ENCODE results near the gene ALKBH4.

The ALKBH4 gene

DNA sequence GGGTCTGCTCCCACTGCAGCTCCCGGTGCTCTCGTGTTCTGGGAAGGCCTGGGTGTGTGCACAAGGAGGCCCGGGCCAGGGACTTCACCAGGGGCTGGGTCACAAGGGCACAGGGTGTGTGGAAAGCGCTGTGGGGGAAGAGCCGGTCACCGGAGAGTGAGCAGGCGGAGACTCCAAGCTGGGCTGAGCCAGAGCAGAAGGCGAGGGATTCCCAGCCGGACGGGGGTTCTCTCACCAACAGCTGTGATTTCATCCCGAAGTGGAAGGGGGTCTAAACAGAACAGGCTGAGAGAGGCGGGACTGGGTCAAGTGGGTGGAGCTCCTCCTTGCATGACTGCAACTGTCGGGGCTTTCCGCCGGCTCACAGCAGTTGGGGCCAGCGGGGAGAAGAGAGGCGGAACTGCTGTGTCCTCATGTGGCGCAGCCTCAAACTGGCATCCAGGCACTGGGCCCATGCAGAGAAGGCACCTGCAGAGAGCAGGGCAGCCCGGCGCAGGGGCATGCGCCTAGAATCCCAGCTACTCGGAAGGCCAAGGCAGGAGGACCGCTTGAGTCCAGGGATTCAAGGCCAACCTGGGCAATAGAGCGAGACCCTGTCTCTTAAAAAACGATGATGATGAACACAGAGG lies 38.9 kb downstream of the ALKBH4 start:
- TF ChIP-seq, protein P1, sequence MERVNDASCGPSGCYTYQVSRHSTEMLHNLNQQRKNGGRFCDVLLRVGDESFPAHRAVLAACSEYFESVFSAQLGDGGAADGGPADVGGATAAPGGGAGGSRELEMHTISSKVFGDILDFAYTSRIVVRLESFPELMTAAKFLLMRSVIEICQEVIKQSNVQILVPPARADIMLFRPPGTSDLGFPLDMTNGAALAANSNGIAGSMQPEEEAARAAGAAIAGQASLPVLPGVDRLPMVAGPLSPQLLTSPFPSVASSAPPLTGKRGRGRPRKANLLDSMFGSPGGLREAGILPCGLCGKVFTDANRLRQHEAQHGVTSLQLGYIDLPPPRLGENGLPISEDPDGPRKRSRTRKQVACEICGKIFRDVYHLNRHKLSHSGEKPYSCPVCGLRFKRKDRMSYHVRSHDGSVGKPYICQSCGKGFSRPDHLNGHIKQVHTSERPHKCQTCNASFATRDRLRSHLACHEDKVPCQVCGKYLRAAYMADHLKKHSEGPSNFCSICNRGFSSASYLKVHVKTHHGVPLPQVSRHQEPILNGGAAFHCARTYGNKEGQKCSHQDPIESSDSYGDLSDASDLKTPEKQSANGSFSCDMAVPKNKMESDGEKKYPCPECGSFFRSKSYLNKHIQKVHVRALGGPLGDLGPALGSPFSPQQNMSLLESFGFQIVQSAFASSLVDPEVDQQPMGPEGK (CRISPR knock-in tag; IDR thresholded peaks at IDR 0.05; ENCODE audit: borderline replicate concordance): no peak
- TF ChIP-seq ARNTL (CRISPR knock-in tag; IDR thresholded peaks at IDR 0.05; ENCODE audit: borderline replicate concordance, low read depth) (no peak), ZFP30 (CRISPR knock-in tag; IDR thresholded peaks at IDR 0.05) (no peak), ESRRG (CRISPR knock-in tag; IDR thresholded peaks at IDR 0.05) (no peak), TCF4 (CRISPR knock-in tag; IDR thresholded peaks at IDR 0.05; ENCODE audit: borderline replicate concordance) (no peak), ZNF8 (CRISPR knock-in tag; IDR thresholded peaks at IDR 0.05) (no peak), BACH2 (CRISPR knock-in tag; IDR thresholded peaks at IDR 0.05; ENCODE audit: borderline replicate concordance) (no peak), RARB (CRISPR knock-in tag; IDR thresholded peaks at IDR 0.05) (no peak), ZC3H10 (CRISPR knock-in tag; IDR thresholded peaks at IDR 0.05) (no peak)
- TF ChIP-seq, protein P2, sequence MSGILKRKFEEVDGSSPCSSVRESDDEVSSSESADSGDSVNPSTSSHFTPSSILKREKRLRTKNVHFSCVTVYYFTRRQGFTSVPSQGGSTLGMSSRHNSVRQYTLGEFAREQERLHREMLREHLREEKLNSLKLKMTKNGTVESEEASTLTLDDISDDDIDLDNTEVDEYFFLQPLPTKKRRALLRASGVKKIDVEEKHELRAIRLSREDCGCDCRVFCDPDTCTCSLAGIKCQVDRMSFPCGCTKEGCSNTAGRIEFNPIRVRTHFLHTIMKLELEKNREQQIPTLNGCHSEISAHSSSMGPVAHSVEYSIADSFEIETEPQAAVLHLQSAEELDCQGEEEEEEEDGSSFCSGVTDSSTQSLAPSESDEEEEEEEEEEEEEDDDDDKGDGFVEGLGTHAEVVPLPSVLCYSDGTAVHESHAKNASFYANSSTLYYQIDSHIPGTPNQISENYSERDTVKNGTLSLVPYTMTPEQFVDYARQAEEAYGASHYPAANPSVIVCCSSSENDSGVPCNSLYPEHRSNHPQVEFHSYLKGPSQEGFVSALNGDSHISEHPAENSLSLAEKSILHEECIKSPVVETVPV (CRISPR knock-in tag; IDR thresholded peaks at IDR 0.05): no peak
- ATAC-seq: no peak

DNA sequence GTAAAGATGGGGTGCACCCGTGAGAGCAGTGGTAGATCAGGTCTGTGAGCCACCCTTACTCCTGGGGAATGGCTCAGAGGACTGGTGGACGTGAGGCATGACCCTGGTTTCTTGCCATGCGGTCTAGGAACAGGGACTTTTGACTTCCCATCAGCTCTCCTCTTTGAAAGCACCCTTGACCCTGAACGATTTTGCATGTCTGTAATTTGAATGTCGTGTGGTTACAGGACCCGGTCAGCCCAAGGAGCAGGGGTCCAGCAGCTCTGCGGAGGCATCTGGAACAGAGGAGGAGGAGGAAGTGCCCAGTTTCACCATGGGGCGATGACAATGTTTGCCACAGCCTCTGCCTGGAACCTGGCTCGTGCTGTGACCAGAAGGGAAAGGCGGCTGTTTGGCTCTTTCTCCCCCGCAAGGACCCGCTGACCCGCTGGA lies 39.9 kb downstream of the ALKBH4 start:
- no peak for ATAC-seq

DNA sequence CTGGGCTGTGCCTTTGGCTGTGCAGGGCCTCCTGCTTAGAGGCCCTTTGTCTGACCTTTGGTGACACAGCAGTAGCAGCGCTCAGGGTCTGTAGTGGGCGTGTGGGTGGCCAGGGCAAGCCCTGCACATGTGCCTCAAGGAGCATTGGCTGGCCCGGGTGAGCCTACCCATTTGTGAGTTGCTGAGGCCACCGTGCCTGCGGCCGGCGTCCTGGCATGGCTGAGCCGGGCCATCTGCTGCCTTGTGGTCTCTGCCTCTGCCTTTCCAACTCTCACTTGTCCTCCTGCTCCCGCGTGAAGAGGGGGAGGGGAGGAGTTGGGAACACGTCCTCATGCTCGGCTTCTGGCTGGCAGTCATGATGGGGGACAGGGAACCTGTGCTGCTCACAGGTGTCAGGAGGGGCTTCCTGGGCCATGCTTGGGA lies 40.5 kb downstream of the ALKBH4 start:
- no peak; the same call in 2 of the 3 replicates for ATAC-seq
- TF ChIP-seq ZNF8 (CRISPR knock-in tag; IDR thresholded peaks at IDR 0.05): no peak
- TF ChIP-seq, protein P2 (CRISPR knock-in tag; IDR thresholded peaks at IDR 0.05): no peak
- TF ChIP-seq, protein P3, sequence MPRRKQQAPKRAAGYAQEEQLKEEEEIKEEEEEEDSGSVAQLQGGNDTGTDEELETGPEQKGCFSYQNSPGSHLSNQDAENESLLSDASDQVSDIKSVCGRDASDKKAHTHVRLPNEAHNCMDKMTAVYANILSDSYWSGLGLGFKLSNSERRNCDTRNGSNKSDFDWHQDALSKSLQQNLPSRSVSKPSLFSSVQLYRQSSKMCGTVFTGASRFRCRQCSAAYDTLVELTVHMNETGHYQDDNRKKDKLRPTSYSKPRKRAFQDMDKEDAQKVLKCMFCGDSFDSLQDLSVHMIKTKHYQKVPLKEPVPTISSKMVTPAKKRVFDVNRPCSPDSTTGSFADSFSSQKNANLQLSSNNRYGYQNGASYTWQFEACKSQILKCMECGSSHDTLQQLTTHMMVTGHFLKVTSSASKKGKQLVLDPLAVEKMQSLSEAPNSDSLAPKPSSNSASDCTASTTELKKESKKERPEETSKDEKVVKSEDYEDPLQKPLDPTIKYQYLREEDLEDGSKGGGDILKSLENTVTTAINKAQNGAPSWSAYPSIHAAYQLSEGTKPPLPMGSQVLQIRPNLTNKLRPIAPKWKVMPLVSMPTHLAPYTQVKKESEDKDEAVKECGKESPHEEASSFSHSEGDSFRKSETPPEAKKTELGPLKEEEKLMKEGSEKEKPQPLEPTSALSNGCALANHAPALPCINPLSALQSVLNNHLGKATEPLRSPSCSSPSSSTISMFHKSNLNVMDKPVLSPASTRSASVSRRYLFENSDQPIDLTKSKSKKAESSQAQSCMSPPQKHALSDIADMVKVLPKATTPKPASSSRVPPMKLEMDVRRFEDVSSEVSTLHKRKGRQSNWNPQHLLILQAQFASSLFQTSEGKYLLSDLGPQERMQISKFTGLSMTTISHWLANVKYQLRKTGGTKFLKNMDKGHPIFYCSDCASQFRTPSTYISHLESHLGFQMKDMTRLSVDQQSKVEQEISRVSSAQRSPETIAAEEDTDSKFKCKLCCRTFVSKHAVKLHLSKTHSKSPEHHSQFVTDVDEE (CRISPR knock-in tag; IDR thresholded peaks at IDR 0.05): no peak
- TF ChIP-seq ZFP3 (CRISPR knock-in tag; IDR thresholded peaks at IDR 0.05): no peak
- TF ChIP-seq ZNF70 (CRISPR knock-in tag; IDR thresholded peaks at IDR 0.05): no peak
- TF ChIP-seq ZC3H10 (CRISPR knock-in tag; IDR thresholded peaks at IDR 0.05): no peak
- no peak for TF ChIP-seq GLIS3 (CRISPR knock-in tag; IDR thresholded peaks at IDR 0.05)
- TF ChIP-seq, protein P4, sequence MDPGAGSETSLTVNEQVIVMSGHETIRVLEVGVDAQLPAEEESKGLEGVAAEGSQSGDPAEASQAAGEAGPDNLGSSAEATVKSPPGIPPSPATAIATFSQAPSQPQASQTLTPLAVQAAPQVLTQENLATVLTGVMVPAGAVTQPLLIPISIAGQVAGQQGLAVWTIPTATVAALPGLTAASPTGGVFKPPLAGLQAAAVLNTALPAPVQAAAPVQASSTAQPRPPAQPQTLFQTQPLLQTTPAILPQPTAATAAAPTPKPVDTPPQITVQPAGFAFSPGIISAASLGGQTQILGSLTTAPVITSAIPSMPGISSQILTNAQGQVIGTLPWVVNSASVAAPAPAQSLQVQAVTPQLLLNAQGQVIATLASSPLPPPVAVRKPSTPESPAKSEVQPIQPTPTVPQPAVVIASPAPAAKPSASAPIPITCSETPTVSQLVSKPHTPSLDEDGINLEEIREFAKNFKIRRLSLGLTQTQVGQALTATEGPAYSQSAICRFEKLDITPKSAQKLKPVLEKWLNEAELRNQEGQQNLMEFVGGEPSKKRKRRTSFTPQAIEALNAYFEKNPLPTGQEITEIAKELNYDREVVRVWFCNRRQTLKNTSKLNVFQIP (CRISPR knock-in tag; IDR thresholded peaks at IDR 0.05; ENCODE audit: borderline replicate concordance, low read depth): no peak
- no peak for TF ChIP-seq ZNF565 (CRISPR knock-in tag; conservative IDR thresholded peaks at IDR 0.05; ENCODE audit: low read depth)
- TF ChIP-seq, protein P1 (CRISPR knock-in tag; IDR thresholded peaks at IDR 0.05; ENCODE audit: borderline replicate concordance): no peak
- TF ChIP-seq, protein P5, sequence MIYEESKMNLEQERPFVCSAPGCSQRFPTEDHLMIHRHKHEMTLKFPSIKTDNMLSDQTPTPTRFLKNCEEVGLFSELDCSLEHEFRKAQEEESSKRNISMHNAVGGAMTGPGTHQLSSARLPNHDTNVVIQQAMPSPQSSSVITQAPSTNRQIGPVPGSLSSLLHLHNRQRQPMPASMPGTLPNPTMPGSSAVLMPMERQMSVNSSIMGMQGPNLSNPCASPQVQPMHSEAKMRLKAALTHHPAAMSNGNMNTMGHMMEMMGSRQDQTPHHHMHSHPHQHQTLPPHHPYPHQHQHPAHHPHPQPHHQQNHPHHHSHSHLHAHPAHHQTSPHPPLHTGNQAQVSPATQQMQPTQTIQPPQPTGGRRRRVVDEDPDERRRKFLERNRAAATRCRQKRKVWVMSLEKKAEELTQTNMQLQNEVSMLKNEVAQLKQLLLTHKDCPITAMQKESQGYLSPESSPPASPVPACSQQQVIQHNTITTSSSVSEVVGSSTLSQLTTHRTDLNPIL (CRISPR knock-in tag; IDR thresholded peaks at IDR 0.05; ENCODE audit: low read depth): no peak
- TF ChIP-seq OSR1 (CRISPR knock-in tag; IDR thresholded peaks at IDR 0.05): no peak

More for the DNA sequence above, 39.9 kb downstream of the ALKBH4 start:
- no peak for TF ChIP-seq OSR1 (CRISPR knock-in tag; IDR thresholded peaks at IDR 0.05)
- TF ChIP-seq ZC3H10 (CRISPR knock-in tag; IDR thresholded peaks at IDR 0.05): no peak
- TF ChIP-seq ZNF70 (CRISPR knock-in tag; IDR thresholded peaks at IDR 0.05): no peak
- no peak for TF ChIP-seq SNAI2 (CRISPR knock-in tag; IDR thresholded peaks at IDR 0.05)
- no peak for TF ChIP-seq TOX (CRISPR knock-in tag; IDR thresholded peaks at IDR 0.05; ENCODE audit: borderline replicate concordance)
- TF ChIP-seq, protein P3 (CRISPR knock-in tag; IDR thresholded peaks at IDR 0.05): no peak
- TF ChIP-seq ZFP3 (CRISPR knock-in tag; IDR thresholded peaks at IDR 0.05): no peak

All from SK-N-SH treated with all-trans-retinoic acid at 6 μM for 48 hours (cell line).